ENCODE data around the gene OGFOD2.

OGFOD2 gene

GRCh38 chr12:122974274-122974891, 661 bp upstream of the OGFOD2 start:
- peak overlapping the region; percentile 90 for H3K27ac ChIP-seq
- peak; percentile 93 for DNase-seq (ENCODE audit: low read depth, low spot score)

GRCh38 chr12:122975790-122976647, 975 bp downstream of the OGFOD2 start:
- DNase-seq (ENCODE audit: low read depth, low spot score): no peak
- peak overlapping the region; percentile 90 for H3K27ac ChIP-seq

GRCh38 chr12:122976648-122976975, 1.6 kb downstream of the OGFOD2 start:
- H3K27ac ChIP-seq: no peak overlapping the region
- no peak for DNase-seq (ENCODE audit: low read depth, low spot score)

GRCh38 chr12:122977153-122977552, 2.1 kb downstream of the OGFOD2 start:
- DNase-seq (ENCODE audit: low read depth, low spot score): no peak
- H3K27ac ChIP-seq: no peak overlapping the region

- no peak for DNase-seq (ENCODE audit: low read depth, low spot score)
- H3K27ac ChIP-seq: no peak overlapping the region
These were observed 2.8 kb downstream of the OGFOD2 start for GRCh38 chr12:122977655-122978392.

- no peak overlapping the region for H3K27ac ChIP-seq
- DNase-seq (ENCODE audit: low read depth, low spot score): no peak
These were observed 3.5 kb downstream of the OGFOD2 start for GRCh38 chr12:122978507-122978955.

- peak overlapping the region; percentile 61 for H3K27ac ChIP-seq
- DNase-seq (ENCODE audit: low read depth, low spot score): no peak
These were observed 4.2 kb downstream of the OGFOD2 start for GRCh38 chr12:122979001-122979907.

GRCh38 chr12:122979908-122980182, 4.8 kb downstream of the OGFOD2 start:
- peak overlapping the region; percentile 61 for H3K27ac ChIP-seq
- DNase-seq (ENCODE audit: low read depth, low spot score): no peak

GRCh38 chr12:122980183-122981035, 5.4 kb downstream of the OGFOD2 start, which contains the start of gene ARL6IP4:
TSS of gene ARL6IP4 (plus strand) at chr12:122980681. CDS start at chr12:122981140, 459 bp downstream.
- DNase-seq (ENCODE audit: low read depth, low spot score): no peak
- peak within 1 kb of the TSS; percentile 61 for H3K27ac ChIP-seq

- DNase-seq (ENCODE audit: low read depth, low spot score): no peak
- H3K27ac ChIP-seq: peak overlapping the region; percentile 61
These were observed 6.0 kb downstream of the OGFOD2 start for GRCh38 chr12:122981036-122981471.

GRCh38 chr12:122981587-122982476, 6.8 kb downstream of the OGFOD2 start:
- peak overlapping the region; percentile 61 for H3K27ac ChIP-seq
- no peak for DNase-seq (ENCODE audit: low read depth, low spot score)

GRCh38 chr12:122982477-122982815, 7.4 kb downstream of the OGFOD2 start:
- no peak for DNase-seq (ENCODE audit: low read depth, low spot score)
- no peak overlapping the region for H3K27ac ChIP-seq

- DNase-seq (ENCODE audit: low read depth, low spot score): no peak
- H3K27ac ChIP-seq: no peak overlapping the region
These were observed 8.1 kb downstream of the OGFOD2 start for GRCh38 chr12:122982963-122983788.

- H3K27ac ChIP-seq: no peak overlapping the region
- DNase-seq (ENCODE audit: low read depth, low spot score): no peak
These were observed 8.9 kb downstream of the OGFOD2 start for GRCh38 chr12:122983789-122984515.

GRCh38 chr12:122984612-122985337, 9.7 kb downstream of the OGFOD2 start:
- H3K27ac ChIP-seq: no peak overlapping the region
- no peak for DNase-seq (ENCODE audit: low read depth, low spot score)
